ENCODE results near the gene GOLGA7B. TPM values are rescaled to one million over a fixed set of nuclear protein-coding genes. Genes with fewer than 3 reads are reported as not detected.

GOLGA7B gene
- total and polyA plus RNA-seq, 2 of the 4 experiments (the other 2 are of a cell fraction), result not detected

- Histone ChIP-seq H3K79me1 (ENCODE audit: low read depth in 1 of 2, low read length in 2 of 2) (no peaks in the 10 kb centered on the region), H4K5ac (ENCODE audit: low read depth, low read length) (no peak overlapping the region), H3K9me3 (ENCODE audit: control insufficient read depth, insufficient read depth, low read length) (no peaks in the 10 kb centered on the region), H2BK5ac (ENCODE audit: low read depth, low read length, poor library complexity, severe bottlenecking) (no peak overlapping the region), H4K91ac (ENCODE audit: insufficient read depth, low read depth, low read length) (no peak overlapping the region), H4K8ac (ENCODE audit: low read depth in 2 of 2, low read length in 2 of 2) (no peak overlapping the region), H2BK120ac (ENCODE audit: low read depth, low read length) (no peak overlapping the region), H2AFZ (replicated peaks; ENCODE audit: low read length, poor library complexity) (no peak overlapping the region), H3K4me2 (ENCODE audit: low read depth, low read length) (no peak overlapping the region), H3K9ac (ENCODE audit: low read depth, low read length) (no peak overlapping the region), H3K18ac (ENCODE audit: low read depth, low read length) (no peak overlapping the region), H3K56ac (ENCODE audit: extremely low read depth, insufficient read depth, low read length) (no peak overlapping the region), H3K4me3 (ENCODE audit: insufficient read depth, low read depth, low read length) (no peak overlapping the region), H3K4me1 (ENCODE audit: control insufficient read depth, insufficient read depth, low read length) (no peaks in the 10 kb centered on the region), H3K27ac (ENCODE audit: insufficient read depth, low read length) (no peak overlapping the region), H3K27me3 (ENCODE audit: control insufficient read depth, insufficient read depth, low read length) (peaks cover 30% of the 10 kb centered on the region), H3K14ac (replicated peaks; ENCODE audit: low read depth, low read length) (no peak overlapping the region), H2BK20ac (ENCODE audit: low read depth, low read length) (no peak overlapping the region), H3K9me1 (ENCODE audit: insufficient read depth, low read length) (no peaks in the 10 kb centered on the region), H2AK5ac (ENCODE audit: low read depth, low read length) (no peak overlapping the region), H3K4ac (ENCODE audit: low read depth, low read length) (no peak overlapping the region), H2AK9ac (replicated peaks; ENCODE audit: low read depth, low read length, poor library complexity) (no peak overlapping the region), H3K36me3 (ENCODE audit: control insufficient read depth, insufficient read depth, low read length) (no peaks in the 10 kb centered on the region), H4K20me1 (ENCODE audit: insufficient read depth, low read length) (no peaks in the 10 kb centered on the region), H3K23ac (ENCODE audit: low read depth, low read length) (no peak overlapping the region), H2BK15ac (ENCODE audit: low read depth, low read length) (no peak overlapping the region)
- WGBS, 2 experiments (ENCODE audit: extremely low coverage in 2 of 2, insufficient read length in 1 of 2), result 63% methylated on average over 5 of the region's 6 CpGs; no CpG with 5 or more reads in 1 of the 2 experiments
- no peak for ATAC-seq (ENCODE audit: low read depth)
- dilution Hi-C loops (cut with HindIII; ENCODE audit: low sequenced_read_pairs, unreplicated experiment), result no loop called here
- CTCF ChIA-PET, result interaction anchor here (0.5 kb wide), 1 partner anchor 364 kb away, joined by 3 read pairs; no protein-coding TSS in a partner anchor
- TF ChIP-seq RFX5 (IDR thresholded peaks at IDR 0.05; ENCODE audit: low read depth, low read length) (no peak), MAZ (IDR thresholded peaks at IDR 0.05; ENCODE audit: borderline replicate concordance, low read depth, low read length) (no peak), NFE2L2 (IDR thresholded peaks at IDR 0.05; ENCODE audit: low read depth, low read length) (no peak), MAFK (IDR thresholded peaks at IDR 0.05; ENCODE audit: low read depth, low read length) (no peak), MXI1 (IDR thresholded peaks at IDR 0.05; ENCODE audit: borderline replicate concordance, low read depth, low read length) (no peak)
- in situ Hi-C loops (cut with MboI; ENCODE audit: low sequenced_read_pairs), result no loop called here
- no peak for DNase-seq
- no TSS peak for BruUV-seq (replicated peaks)
- intact Hi-C loops (cut with micrococcal nuclease), result no loop called here
- POLR2A ChIA-PET (ENCODE audit: unreplicated experiment), result no interaction called here
Measured at GRCh38 chr10:97805949-97806348, 43.7 kb upstream of the GOLGA7B start.
